IMR-90 (cell line): ENCODE data around the gene ECSIT. TPM values are rescaled to one million over a fixed set of nuclear protein-coding genes. Genes with fewer than 3 reads are reported as not detected.

Experiments
- ATAC-seq: fragments of 200-7000 bp; cut with Tn5 transposase; 2 replicates; pipeline ENCODE4 v1.9.1; 2020; ENCODE audit warnings: low read depth, mild to moderate bottlenecking, moderate library complexity
- BruUV-seq: library from RNA; stranded (reverse); fragments of 400-500 nt; replicated peaks from 2 replicates; lab custom pipeline; 2021; lab: Mats Ljungman, UMichigan
- CTCF ChIA-PET: fragments of 300-600 bp; formaldehyde crosslinking; extraction: SDS; loops from one replicate; lab custom pipeline; 2021; ENCODE audit warnings: antibody characterized with exemption; lab: Yijun Ruan, JAX
- POLR2A ChIA-PET: fragments of 300-600 bp; sonication (Branson Sonifier 250); formaldehyde crosslinking; loops from one replicate; lab custom pipeline; 2022; ENCODE audit warnings: antibody characterized with exemption; ENCODE audit not compliant: unreplicated experiment; lab: Charles Lee
- DNase-seq: peaks from one replicate; pipeline ENCODE4 v3.0.0; 2013
- H2AFZ ChIP-seq: replicated peaks from 2 replicates; pipeline ENCODE3; 2013; ENCODE audit warnings: low read length, mild to moderate bottlenecking; ENCODE audit not compliant: poor library complexity
- H2AK5ac ChIP-seq: 2 replicates; pipeline ENCODE4 v1.6.1; 2013; ENCODE audit warnings: low read depth, low read length, inconsistent platforms
- H2AK9ac ChIP-seq: replicated peaks from 2 replicates; pipeline ENCODE3; 2013; ENCODE audit warnings: mild to moderate bottlenecking, low read depth, low read length, moderate library complexity; ENCODE audit not compliant: poor library complexity
- H2BK120ac ChIP-seq: 2 replicates; pipeline ENCODE4 v1.6.1; 2013; ENCODE audit warnings: low read depth, low read length, inconsistent platforms
- H2BK15ac ChIP-seq: 3 replicates; pipeline ENCODE4 v1.6.1; 2013; ENCODE audit warnings: low read depth, low read length, inconsistent platforms
- H2BK20ac ChIP-seq: 2 replicates; pipeline ENCODE4 v1.6.1; 2013; ENCODE audit warnings: low read depth, mild to moderate bottlenecking, inconsistent platforms, low read length, moderate library complexity
- H2BK5ac ChIP-seq: 2 replicates; pipeline ENCODE4 v1.6.1; 2013; ENCODE audit warnings: mild to moderate bottlenecking, low read depth, low read length, inconsistent platforms; ENCODE audit not compliant: poor library complexity, severe bottlenecking
- H3K14ac ChIP-seq: replicated peaks from 2 replicates; pipeline ENCODE4 v1.6.1; 2013; ENCODE audit warnings: low read depth, low read length, inconsistent platforms
- H3K18ac ChIP-seq: 2 replicates; pipeline ENCODE4 v1.6.1; 2013; ENCODE audit warnings: low read depth, low read length, control low read depth
- H3K23ac ChIP-seq: 2 replicates; pipeline ENCODE4 v1.6.1; 2013; ENCODE audit warnings: low read depth, low read length, inconsistent platforms
- H3K27ac ChIP-seq: 2 replicates; pipeline ENCODE4 v1.5.1; 2013; ENCODE audit warnings: mild to moderate bottlenecking, control low read depth, low read length; ENCODE audit not compliant: insufficient read depth
- H3K27me3 ChIP-seq: 2 replicates; pipeline ENCODE4 v1.6.1; 2013; ENCODE audit warnings: low read length; ENCODE audit not compliant: control insufficient read depth, insufficient read depth
- H3K36me3 ChIP-seq: 2 replicates; pipeline ENCODE4 v1.6.1; 2013; ENCODE audit warnings: low read length, mixed read lengths; ENCODE audit not compliant: control insufficient read depth, insufficient read depth
- H3K4ac ChIP-seq: 2 replicates; pipeline ENCODE4 v1.6.1; 2013; ENCODE audit warnings: low read depth, low read length, inconsistent platforms
- H3K4me1 ChIP-seq: 2 replicates; pipeline ENCODE4 v1.6.1; 2013; ENCODE audit warnings: low read length, mixed read lengths; ENCODE audit not compliant: control insufficient read depth, insufficient read depth
- H3K4me2 ChIP-seq: 2 replicates; pipeline ENCODE4 v1.6.1; 2013; ENCODE audit warnings: low read depth, mild to moderate bottlenecking, control low read depth, low read length, moderate library complexity
- H3K4me3 ChIP-seq: 2 replicates; pipeline ENCODE4 v1.5.1; 2013; ENCODE audit warnings: low read depth, mild to moderate bottlenecking, control low read depth, low read length, moderate library complexity; ENCODE audit not compliant: insufficient read depth
- H3K56ac ChIP-seq: 2 replicates; pipeline ENCODE4 v1.6.1; 2013; ENCODE audit warnings: low read length, inconsistent platforms; ENCODE audit not compliant: insufficient read depth; ENCODE audit errors: extremely low read depth
- H3K79me1 ChIP-seq, 2 experiments: 2 replicates each; pipeline ENCODE4 v1.6.1; 2013; ENCODE audit warnings: low read length in 2 of 2, inconsistent platforms in 1 of 2, low read depth in 1 of 2
- H3K9ac ChIP-seq: 2 replicates; pipeline ENCODE4 v1.6.1; 2013; ENCODE audit warnings: low read depth, low read length, control low read depth
- H3K9me1 ChIP-seq: 2 replicates; pipeline ENCODE4 v1.6.1; 2013; ENCODE audit warnings: low read length, inconsistent platforms; ENCODE audit not compliant: insufficient read depth
- H3K9me3 ChIP-seq: 2 replicates; pipeline ENCODE4 v1.6.1; 2013; ENCODE audit warnings: low read length; ENCODE audit not compliant: control insufficient read depth, insufficient read depth
- H4K20me1 ChIP-seq: 2 replicates; pipeline ENCODE4 v1.6.1; 2013; ENCODE audit warnings: low read length, inconsistent platforms; ENCODE audit not compliant: insufficient read depth
- H4K5ac ChIP-seq: 2 replicates; pipeline ENCODE4 v1.6.1; 2013; ENCODE audit warnings: mild to moderate bottlenecking, low read depth, low read length, control low read depth
- H4K8ac ChIP-seq, 2 experiments: 2 replicates each; pipeline ENCODE4 v1.6.1; 2013; ENCODE audit warnings: low read depth in 2 of 2, low read length in 2 of 2, control low read depth in 1 of 2, inconsistent platforms in 1 of 2
- H4K91ac ChIP-seq: 2 replicates; pipeline ENCODE4 v1.6.1; 2013; ENCODE audit warnings: low read depth, low read length, inconsistent platforms; ENCODE audit not compliant: insufficient read depth
- MAFK ChIP-seq: IDR thresholded peaks from 2 replicates; pipeline ENCODE4 v1.6.1; 2012; ENCODE audit warnings: low read depth, low read length, improper control_type of control experiment
- MAZ ChIP-seq: IDR thresholded peaks from 2 replicates; pipeline ENCODE4 v1.6.1; 2012; ENCODE audit warnings: low read depth, mild to moderate bottlenecking, low read length, improper control_type of control experiment, moderate library complexity, borderline replicate concordance
- WGBS, 2 experiments: methylation state at CpG; one replicate each; pipeline versions ENCODE4 v1.1.5 to v1.1.7; 2013; ENCODE audit warnings: missing lambda C conversion rate in 2 of 2; ENCODE audit not compliant: insufficient read length in 1 of 2; ENCODE audit errors: extremely low coverage in 2 of 2; 5-methylcytosine and 5-hydroxymethylcytosine counted together
- dilution Hi-C: fragments of 300-500 bp; cut with HindIII; formaldehyde crosslinking; loops from one replicate; pipeline ENCODE4 v1.14.3; 2018; ENCODE audit warnings: low sequenced_read_pairs; ENCODE audit not compliant: unreplicated experiment
- in situ Hi-C: fragments of 300-500 bp; cut with MboI; formaldehyde crosslinking; loops from 3 replicates; pipeline ENCODE4 v1.14.3; 2019; ENCODE audit warnings: low sequenced_read_pairs, inconsistent platforms, mixed read lengths
- intact Hi-C: fragments of 100-400 bp; cut with micrococcal nuclease; formaldehyde crosslinking; loops from 2 replicates; pipeline ENCODE4 v1.10.0; 2022
- polyA plus RNA-seq, 3 experiments: library from polyadenylated mRNA; depleted of rRNA; stranded (reverse); fragments of >200 nt; gene quantifications; 2 replicates each; pipeline ENCODE4 v1.2.3, GENCODE V29; 2012; ENCODE audit warnings: low replicate concordance in 1 of 3
- total RNA-seq: library from RNA; depleted of rRNA; stranded (reverse); fragments of >200 nt; gene quantifications from 2 replicates; pipeline ENCODE4 v1.2.3, GENCODE V29; 2012

The ECSIT gene
- total and polyA plus RNA-seq, 2 of the 4 experiments (the other 2 are of a cell fraction) = 30.5 to 42.3 TPM

- H3K56ac ChIP-seq = peak overlapping the region; percentile 92
- H3K18ac ChIP-seq = peak overlapping the region; percentile 84
- H3K4me2 ChIP-seq = peak overlapping the region; percentile 87
- dilution Hi-C loops = no loop called here
- H2AK9ac ChIP-seq = peak overlapping the region; percentile 98
- TF ChIP-seq MAFK = no peak
- TF ChIP-seq MAZ = peak; percentile 23; the same call in 1 of the 2 replicates
- H2AK5ac ChIP-seq = peak overlapping the region; percentile 99
- H2BK15ac ChIP-seq = peak overlapping the region; percentile 99; the same call in 2 of the 3 replicates
- ChIA-PET CTCF (no interaction called here), POLR2A (no interaction called here)
- in situ Hi-C loops = no loop called here
- peak overlapping the region; percentile 94 for H4K5ac ChIP-seq
- H3K79me1 ChIP-seq = peaks cover 7 to 31% of the 10 kb centered on the region in 2 experiments
- H3K4ac ChIP-seq = peak overlapping the region; percentile 97
- peaks cover 9% of the 10 kb centered on the region for H3K36me3 ChIP-seq
- H3K4me1 ChIP-seq = peaks cover 21% of the 10 kb centered on the region
- peak overlapping the region; percentile 94 for H3K14ac ChIP-seq
- H4K20me1 ChIP-seq = no peaks in the 10 kb centered on the region
- intact Hi-C loops = loop anchor here (2.0 kb wide), 1 partner anchor 19 kb away; the partner anchor contains the start of gene ELOF1
- peaks cover 17% of the 10 kb centered on the region for H3K9me1 ChIP-seq
- peak overlapping the region; percentile 89 to 99 for H4K8ac ChIP-seq
- peak overlapping the region; percentile 92 for H3K23ac ChIP-seq
- no TSS peak for BruUV-seq
- H3K9me3 ChIP-seq = no peaks in the 10 kb centered on the region
- H2BK120ac ChIP-seq = peak overlapping the region; percentile 87
- H3K4me3 ChIP-seq = peak overlapping the region; percentile 65
- peak; percentile 68 for ATAC-seq
- H3K9ac ChIP-seq = peak overlapping the region; percentile 93
- H2BK20ac ChIP-seq = peak overlapping the region; percentile 63
- DNase-seq = peak; percentile 22
- H4K91ac ChIP-seq = peak overlapping the region; percentile 96
- peak overlapping the region; percentile 91 for H3K27ac ChIP-seq
- no peaks in the 10 kb centered on the region for H3K27me3 ChIP-seq
- H2AFZ ChIP-seq = peak overlapping the region; percentile 91
- WGBS, 2 experiments = 0% methylated on average over 1 of the region's 36 CpGs; no CpG with 5 or more reads in 1 of the 2 experiments
- H2BK5ac ChIP-seq = peak overlapping the region; percentile 85
Measured at GRCh38 chr19:11539495-11540365, 10.8 kb upstream of the ECSIT start.
